Right lobe of liver (tissue), 6 donors: Measurements from ENCODE around the gene LDLRAD3. TPM values are rescaled to one million over a fixed set of nuclear protein-coding genes. Genes with fewer than 3 reads are reported as not detected.

Experiments
- ATAC-seq, 4 donors: fragments of 200-7000 bp; cut with Tn5 transposase; one replicate each; pipeline ENCODE4 v1.9.1; 2020; ENCODE audit warnings: mild to moderate bottlenecking in 4 of 4, moderate library complexity in 4 of 4
- DNase-seq, 3 donors: peaks; one replicate each; pipeline ENCODE4 v3.0.0-alpha.2; 2020
- H3K27ac ChIP-seq, 3 donors: fragments of 200-600 bp; one replicate each; pipeline ENCODE4 v1.8.0; 2022
- H3K27me3 ChIP-seq, 2 donors: fragments of 200-600 bp; one replicate each; pipeline ENCODE4 v1.8.0; 2022
- H3K36me3 ChIP-seq, 4 donors: fragments of 200-600 bp; sonication (generic) in 1 of 4; one replicate each; pipeline versions ENCODE4 v1.5.1 to v1.8.0; 2017 to 2022; ENCODE audit warnings: control low read depth in 1 of 4
- H3K4me1 ChIP-seq, 4 donors: fragments of 200-600 bp; sonication (generic) in 1 of 4; one replicate each; pipeline versions ENCODE4 v1.5.1 to v1.8.0; 2017 to 2022; ENCODE audit warnings: control low read depth in 1 of 4
- H3K4me3 ChIP-seq, 3 donors: fragments of 200-600 bp; one replicate each; pipeline ENCODE4 v1.8.0; 2022
- H3K9me3 ChIP-seq, 4 donors: fragments of 200-600 bp; sonication (generic) in 1 of 4; one replicate each; pipeline versions ENCODE4 v1.5.1 to v1.8.0; 2017 to 2022; ENCODE audit warnings: control low read depth in 1 of 4
- POLR2A ChIP-seq: fragments of 450-650 bp; IDR thresholded peaks from one replicate; pipeline ENCODE4 v1.6.1; 2017; ENCODE audit warnings: antibody characterized with exemption, mild to moderate bottlenecking
- WGBS: methylation state at CpG from one replicate; pipeline ENCODE4 v1.1.6; 2018; ENCODE audit warnings: low coverage, low lambda C conversion rate; ENCODE audit not compliant: insufficient coverage; ENCODE audit errors: missing lambda C conversion rate; 5-methylcytosine and 5-hydroxymethylcytosine counted together
- intact Hi-C, 2 donors: fragments of 100-400 bp; cut with DNase I; formaldehyde crosslinking; loops; one replicate each; pipeline versions ENCODE4 v1.11.2 to v1.14.1; 2022
- total RNA-seq, 6 experiments: library from RNA; depleted of rRNA in 2 of 6; stranded (reverse); fragments of >200 nt in 2 of 6; fragmentation: NEBNext Ultra II Directional in 3 of 6; extraction: Animal tissue kit (Norgen Biotek cat#: 25700) in 3 of 6; gene quantifications; one replicate each; pipeline versions ENCODE4 v1.1.0 to v1.2.4, GENCODE V29; 2016 to 2023
- TF ChIP-seq, protein P1 (sequence below), 4 donors: fragments of 200-600 bp in 3 of 4; fragments of 450-650 bp in 1 of 4; IDR thresholded peaks; one replicate each; pipeline versions ENCODE4 v1.5.1 to v1.8.0; 2016 to 2022; ENCODE audit warnings: antibody characterized with exemption in 4 of 4, mild to moderate bottlenecking in 2 of 4
- donor health status: DM: no; HTN: yes; CAD: no.
- donor health status: DM: no; HTN: no; CAD: no.
- donor health status: DM: no; HTN: no; CAD: no.
- donor health status: DM: no; HTN: yes; CAD: no.
- donor health status: DM: no; HTN: yes; CAD: no.

LDLRAD3 gene
- total RNA-seq, 6 experiments from 2014 or later: 0.62 to 3.3 (median 2.7) TPM

DNA sequence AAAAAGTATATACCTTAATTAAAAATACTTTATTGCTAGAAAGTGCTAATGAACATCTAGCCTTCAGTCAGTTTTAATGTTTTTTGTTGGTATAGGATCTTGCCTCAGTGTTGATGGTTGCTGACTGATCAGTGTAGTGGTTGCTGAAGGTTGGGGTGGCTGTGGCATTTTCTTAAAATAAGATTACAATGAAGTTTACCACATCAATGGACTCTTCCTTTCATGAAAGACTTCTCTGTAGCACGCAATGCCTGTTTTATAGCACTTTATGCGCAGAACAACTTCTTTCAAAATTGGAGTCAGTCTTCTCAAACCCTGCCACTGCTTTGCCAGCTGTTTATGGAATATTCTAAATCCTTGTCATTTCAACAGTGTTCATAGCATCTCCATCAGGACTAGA is 50.6 kb downstream of the LDLRAD3 start:
- Histone ChIP-seq H3K27ac (no peak overlapping the region), H3K4me3 (no peak overlapping the region), H3K4me1 (no peaks in the 10 kb centered on the region), H3K27me3 (no peaks in the 10 kb centered on the region), H3K9me3 (no peaks in the 10 kb centered on the region), H3K36me3 (no peaks in the 10 kb centered on the region)
- 82% methylated on average over 2 of the region's 2 CpGs for WGBS
- TF ChIP-seq, protein P1, sequence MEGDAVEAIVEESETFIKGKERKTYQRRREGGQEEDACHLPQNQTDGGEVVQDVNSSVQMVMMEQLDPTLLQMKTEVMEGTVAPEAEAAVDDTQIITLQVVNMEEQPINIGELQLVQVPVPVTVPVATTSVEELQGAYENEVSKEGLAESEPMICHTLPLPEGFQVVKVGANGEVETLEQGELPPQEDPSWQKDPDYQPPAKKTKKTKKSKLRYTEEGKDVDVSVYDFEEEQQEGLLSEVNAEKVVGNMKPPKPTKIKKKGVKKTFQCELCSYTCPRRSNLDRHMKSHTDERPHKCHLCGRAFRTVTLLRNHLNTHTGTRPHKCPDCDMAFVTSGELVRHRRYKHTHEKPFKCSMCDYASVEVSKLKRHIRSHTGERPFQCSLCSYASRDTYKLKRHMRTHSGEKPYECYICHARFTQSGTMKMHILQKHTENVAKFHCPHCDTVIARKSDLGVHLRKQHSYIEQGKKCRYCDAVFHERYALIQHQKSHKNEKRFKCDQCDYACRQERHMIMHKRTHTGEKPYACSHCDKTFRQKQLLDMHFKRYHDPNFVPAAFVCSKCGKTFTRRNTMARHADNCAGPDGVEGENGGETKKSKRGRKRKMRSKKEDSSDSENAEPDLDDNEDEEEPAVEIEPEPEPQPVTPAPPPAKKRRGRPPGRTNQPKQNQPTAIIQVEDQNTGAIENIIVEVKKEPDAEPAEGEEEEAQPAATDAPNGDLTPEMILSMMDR (IDR thresholded peaks at IDR 0.05): no peak
- TF ChIP-seq POLR2A: no peak
- intact Hi-C loops: no loop called here
- DNase-seq (no peak), ATAC-seq (no peak)

DNA sequence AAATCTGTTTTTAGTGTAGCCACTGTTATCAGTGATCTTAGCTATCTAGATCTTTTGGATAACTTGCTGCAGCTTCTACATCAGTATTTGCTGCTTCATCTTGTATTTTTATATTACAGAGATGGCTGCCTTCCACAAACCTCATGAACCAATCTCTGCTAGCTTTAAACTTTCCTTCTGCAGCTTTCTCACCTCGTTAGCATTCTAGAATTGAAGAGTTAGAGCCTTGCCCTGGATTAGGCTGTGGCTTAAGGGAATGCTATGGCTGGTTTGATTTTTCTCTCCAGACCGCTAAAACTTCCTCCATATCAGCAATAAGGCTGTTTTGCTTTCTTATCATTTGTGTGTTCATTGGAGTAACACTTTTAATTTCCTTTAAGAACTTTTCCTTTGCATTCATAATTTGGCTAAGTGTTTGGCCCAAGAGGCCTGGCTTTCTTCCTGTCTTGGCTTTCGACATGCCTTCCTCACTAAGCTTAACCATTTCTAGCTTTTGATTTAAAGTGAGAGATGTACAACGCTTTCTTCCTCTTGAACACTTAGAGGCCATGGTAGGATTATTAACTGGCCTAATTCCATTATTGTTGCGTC is 51.9 kb downstream of the LDLRAD3 start:
- intact Hi-C loops: no loop called here
- Histone ChIP-seq H3K4me3 (no peak overlapping the region), H3K9me3 (no peaks in the 10 kb centered on the region), H3K4me1 (no peaks in the 10 kb centered on the region), H3K27ac (no peak overlapping the region), H3K36me3 (no peaks in the 10 kb centered on the region), H3K27me3 (no peaks in the 10 kb centered on the region)
- TF ChIP-seq, protein P1 (IDR thresholded peaks at IDR 0.05): no peak
- no peak for TF ChIP-seq POLR2A
- 55% methylated on average over 5 of the region's 5 CpGs for WGBS
- ATAC-seq (no peak), DNase-seq (no peak)

DNA sequence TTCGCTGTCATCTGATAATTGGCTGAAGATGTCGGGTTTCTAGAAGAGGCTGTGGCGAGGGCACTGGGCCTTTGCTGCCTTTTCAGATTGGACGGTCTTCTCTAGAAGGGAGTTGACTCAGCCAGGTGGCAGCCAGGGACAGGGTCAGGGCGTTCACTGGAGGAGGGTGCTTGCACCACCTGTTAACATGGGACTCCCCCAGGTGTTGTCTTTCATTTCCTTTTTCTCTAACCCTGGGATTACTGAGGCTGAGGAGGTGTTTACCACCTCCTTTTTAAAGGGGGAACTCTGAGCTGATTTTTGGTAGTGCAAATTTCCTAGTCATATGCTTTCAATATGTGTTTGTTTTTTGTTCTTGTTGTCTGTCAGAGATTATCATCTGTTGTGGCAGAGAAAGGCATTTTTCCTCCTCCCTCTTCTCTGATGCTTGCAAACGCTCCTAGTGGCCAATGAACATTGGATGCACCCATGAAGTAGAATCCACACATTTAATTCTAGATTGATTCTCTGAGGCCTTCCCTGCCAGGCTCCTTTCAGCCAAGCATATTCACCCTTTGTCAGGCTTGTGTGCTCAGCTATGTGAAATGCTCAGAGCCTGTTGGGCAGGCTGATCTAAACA is 54.1 kb downstream of the LDLRAD3 start:
- no peaks in the 10 kb centered on the region for H3K36me3 ChIP-seq
- no peak overlapping the region for H3K4me3 ChIP-seq
- DNase-seq (no peak), ATAC-seq (no peak)
- no peak for TF ChIP-seq POLR2A
- TF ChIP-seq, protein P1 (IDR thresholded peaks at IDR 0.05): no peak
- no peaks in the 10 kb centered on the region for H3K9me3 ChIP-seq
- WGBS: 92% methylated on average over 3 of the region's 6 CpGs
- no peaks in the 10 kb centered on the region for H3K27me3 ChIP-seq
- no peak overlapping the region for H3K27ac ChIP-seq
- H3K4me1 ChIP-seq: no peaks in the 10 kb centered on the region
- intact Hi-C loops: no loop called here

DNA sequence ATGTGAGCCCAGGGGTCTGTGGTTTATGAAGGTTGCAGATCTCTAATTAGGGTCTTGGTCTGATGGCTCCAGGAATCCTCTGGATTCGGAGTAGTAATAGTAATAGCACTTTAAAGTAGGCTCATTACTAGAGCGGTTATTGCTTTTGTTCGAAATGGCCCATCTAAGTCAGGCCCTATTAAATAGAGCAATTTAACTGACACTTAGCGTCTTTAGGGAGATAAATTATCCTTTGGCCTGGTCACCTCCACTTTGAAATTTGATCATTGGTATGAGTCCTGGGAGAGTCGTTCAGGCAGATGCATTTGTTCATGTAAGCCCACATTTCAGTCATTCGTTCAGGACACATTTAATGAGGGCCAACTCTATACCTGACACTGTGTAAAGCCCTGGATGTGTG is 54.8 kb downstream of the LDLRAD3 start:
- Histone ChIP-seq H3K27ac (no peak overlapping the region), H3K9me3 (no peaks in the 10 kb centered on the region), H3K4me1 (no peaks in the 10 kb centered on the region), H3K36me3 (no peaks in the 10 kb centered on the region), H3K4me3 (no peak overlapping the region), H3K27me3 (no peaks in the 10 kb centered on the region)
- TF ChIP-seq, protein P1 (IDR thresholded peaks at IDR 0.05): no peak
- no peak for TF ChIP-seq POLR2A
- DNase-seq (no peak), ATAC-seq (no peak)
- WGBS: 68% methylated on average over 5 of the region's 6 CpGs
- intact Hi-C loops: no loop called here
